ENCODE measurements around the gene ATXN2. TPM values are rescaled to one million over a fixed set of nuclear protein-coding genes. Genes with fewer than 3 reads are reported as not detected.
"Not testable (repeated sequence)": the region's sequence is repeated elsewhere in the genome, so short reads cannot be mapped to it uniquely, and the experiment has no call there.

Gene ATXN2
- polyA plus RNA-seq, 1 experiment: 19.1 TPM

GRCh38 chr12:111628505-111629260 is 29.6 kb upstream of the ATXN2 start:
- no peak for DNase-seq (ENCODE audit: low read depth, low spot score)
- no peak overlapping the region for H3K27ac ChIP-seq (ENCODE audit: low read depth, low read length)
- POLR2A ChIA-PET: no interaction called here
- no peaks in the 10 kb centered on the region for H3K27me3 ChIP-seq (ENCODE audit: control insufficient read depth, insufficient read depth, low read length)
- TF ChIP-seq CTCF (IDR thresholded peaks at IDR 0.05; ENCODE audit: low read depth, low read length): no peak
- no peaks in the 10 kb centered on the region for H3K9me3 ChIP-seq (ENCODE audit: control insufficient read depth, insufficient read depth, low read length)
- H3K4me3 ChIP-seq (ENCODE audit: low read depth, low read length): no peak overlapping the region
- CTCF ChIA-PET: interaction anchor here (1.2 kb wide), 1 partner anchor 34 kb away, joined by 4 read pairs; no protein-coding TSS in a partner anchor

DNA sequence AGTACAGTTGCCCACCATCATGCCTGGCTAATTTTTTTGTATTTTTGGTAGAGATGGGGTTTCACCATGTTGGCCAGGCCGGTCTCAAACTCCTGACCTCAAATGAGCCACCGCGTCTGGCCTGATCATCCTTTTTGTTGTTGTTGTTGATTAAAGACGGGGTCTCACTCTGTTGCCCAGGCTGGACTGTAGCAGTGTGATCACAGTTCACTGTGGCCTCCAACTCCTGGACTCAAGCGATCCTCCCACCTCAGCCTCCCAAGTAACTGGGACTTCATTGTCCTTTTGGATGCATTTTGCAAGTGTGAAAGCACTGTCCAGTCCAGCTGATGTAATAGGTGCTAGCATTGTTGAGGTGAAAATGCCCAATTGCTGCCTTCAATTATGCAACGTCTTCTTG is 27.1 kb upstream of the ATXN2 start:
- Histone ChIP-seq H3K9me3 (ENCODE audit: control insufficient read depth, insufficient read depth, low read length) (no peaks in the 10 kb centered on the region), H3K27me3 (ENCODE audit: control insufficient read depth, insufficient read depth, low read length) (no peaks in the 10 kb centered on the region), H3K27ac (ENCODE audit: low read depth, low read length) (no peak overlapping the region), H3K4me3 (ENCODE audit: low read depth, low read length) (no peak overlapping the region)
- DNase-seq (ENCODE audit: low read depth, low spot score): no peak
- ChIA-PET POLR2A (no interaction called here), CTCF (no interaction called here)
- TF ChIP-seq CTCF (IDR thresholded peaks at IDR 0.05; ENCODE audit: low read depth, low read length): no peak

DNA sequence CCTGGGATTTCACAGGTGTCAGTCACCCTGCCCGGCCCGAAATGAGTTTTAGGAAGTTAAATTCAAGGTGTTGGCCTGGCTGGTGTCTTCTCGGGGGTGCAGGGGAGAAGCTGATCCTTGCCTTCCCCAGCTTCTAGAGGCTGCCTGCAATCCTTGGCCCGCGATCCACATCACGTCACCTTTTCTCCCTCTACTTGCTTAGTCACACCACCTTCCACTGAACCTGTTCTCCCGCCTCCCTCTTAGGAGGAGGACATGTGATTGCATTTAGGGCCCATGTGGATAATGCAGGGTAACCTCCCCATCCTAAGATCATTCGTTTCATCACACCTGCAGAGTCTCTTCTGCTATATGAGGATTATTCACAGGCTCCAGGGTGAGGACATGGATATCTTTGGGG is 25.4 kb upstream of the ATXN2 start:
- DNase-seq (ENCODE audit: low read depth, low spot score): no peak
- CTCF ChIA-PET: interaction anchor here (0.6 kb wide), 1 partner anchor 140 kb away, joined by 3 read pairs; no protein-coding TSS in a partner anchor
- Histone ChIP-seq H3K4me3 (ENCODE audit: low read depth, low read length) (no peak overlapping the region), H3K27ac (ENCODE audit: low read depth, low read length) (no peak overlapping the region), H3K27me3 (ENCODE audit: control insufficient read depth, insufficient read depth, low read length) (no peaks in the 10 kb centered on the region), H3K9me3 (ENCODE audit: control insufficient read depth, insufficient read depth, low read length) (no peaks in the 10 kb centered on the region)
- POLR2A ChIA-PET: no interaction called here
- no peak for TF ChIP-seq CTCF (IDR thresholded peaks at IDR 0.05; ENCODE audit: low read depth, low read length)

- H3K27me3 ChIP-seq (ENCODE audit: control insufficient read depth, insufficient read depth, low read length); H3K9me3 ChIP-seq (ENCODE audit: control insufficient read depth, insufficient read depth, low read length); POLR2A ChIA-PET; H3K27ac ChIP-seq (ENCODE audit: low read depth, low read length); H3K4me3 ChIP-seq (ENCODE audit: low read depth, low read length); DNase-seq (ENCODE audit: low read depth, low spot score): not testable (repeated sequence)
- CTCF ChIA-PET: interaction anchor here (0.6 kb wide), 1 partner anchor 76 kb away, joined by 4 read pairs; no protein-coding TSS in a partner anchor
Observed at GRCh38 chr12:111617841-111618240, 18.7 kb upstream of the ATXN2 start.

DNA sequence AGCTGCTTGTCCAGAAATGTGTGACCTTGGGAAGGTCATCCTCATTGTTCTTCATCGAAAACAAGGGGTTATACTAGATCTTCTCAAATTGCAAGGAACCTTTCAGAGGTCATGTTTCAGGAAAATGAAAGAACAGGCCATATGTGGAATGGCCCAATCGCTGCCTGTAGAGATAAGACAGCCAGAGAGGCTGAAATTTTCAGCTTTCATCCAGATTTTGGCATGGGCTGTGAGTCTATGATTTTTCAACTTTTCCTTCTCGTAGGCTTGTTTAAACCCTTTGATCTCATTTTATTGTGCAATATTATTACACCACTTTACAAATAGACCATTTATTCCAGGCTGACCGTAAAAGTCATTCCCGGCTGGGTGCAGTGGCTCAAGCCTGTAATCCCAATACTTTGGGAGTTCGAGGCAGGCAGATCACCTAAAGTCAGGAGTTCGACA is 17.1 kb upstream of the ATXN2 start:
- CTCF ChIA-PET: no interaction called here
- DNase-seq (ENCODE audit: low read depth, low spot score): no peak
- TF ChIP-seq CTCF (IDR thresholded peaks at IDR 0.05; ENCODE audit: low read depth, low read length): no peak
- no peaks in the 10 kb centered on the region for H3K27me3 ChIP-seq (ENCODE audit: control insufficient read depth, insufficient read depth, low read length)
- POLR2A ChIA-PET: no interaction called here
- H3K9me3 ChIP-seq (ENCODE audit: control insufficient read depth, insufficient read depth, low read length): no peaks in the 10 kb centered on the region
- no peak overlapping the region for H3K27ac ChIP-seq (ENCODE audit: low read depth, low read length)
- H3K4me3 ChIP-seq (ENCODE audit: low read depth, low read length): no peak overlapping the region

Data from AG04450 (cell line).